SH-SY5Y (cell line): ENCODE data around the gene TCF7.

Experiments used
- GATA2 ChIP-seq: IDR thresholded peaks from 2 replicates; pipeline ENCODE4 v1.6.1; 2011; ENCODE audit warnings: mild to moderate bottlenecking, low read depth, low read length
- GATA3 ChIP-seq: IDR thresholded peaks from 2 replicates; pipeline ENCODE4 v1.6.1; 2011; ENCODE audit warnings: low read depth, mild to moderate bottlenecking, low read length, moderate library complexity

The TCF7 gene

GRCh38 chr5:134127988-134128647 lies 13.6 kb downstream of the TCF7 start:
- TF ChIP-seq GATA2 (no peak), GATA3 (no peak)

GRCh38 chr5:134128648-134128995 lies 14.1 kb downstream of the TCF7 start:
- TF ChIP-seq GATA2 (no peak), GATA3 (no peak)

GRCh38 chr5:134129411-134130238 lies 15.1 kb downstream of the TCF7 start:
- TF ChIP-seq GATA3, result no peak
- no peak for TF ChIP-seq GATA2

- no peak for TF ChIP-seq GATA2
- no peak for TF ChIP-seq GATA3
These were observed 15.9 kb downstream of the TCF7 start for GRCh38 chr5:134130239-134130945.

GRCh38 chr5:134131165-134131564 lies 16.7 kb downstream of the TCF7 start:
- TF ChIP-seq GATA3 (no peak), GATA2 (no peak)

GRCh38 chr5:134131578-134132350 lies 17.3 kb downstream of the TCF7 start:
- TF ChIP-seq GATA3, result no peak
- no peak for TF ChIP-seq GATA2

- TF ChIP-seq GATA3 (no peak), GATA2 (no peak)
These were observed 18.1 kb downstream of the TCF7 start for GRCh38 chr5:134132372-134133187.

- TF ChIP-seq GATA3, result no peak
- TF ChIP-seq GATA2, result no peak
These were observed 18.9 kb downstream of the TCF7 start for GRCh38 chr5:134133188-134133994.

GRCh38 chr5:134133995-134134541 lies 19.6 kb downstream of the TCF7 start:
- TF ChIP-seq GATA2 (no peak), GATA3 (no peak)

- no peak for TF ChIP-seq GATA3
- no peak for TF ChIP-seq GATA2
These were observed 20.7 kb downstream of the TCF7 start for GRCh38 chr5:134135091-134135655.

- TF ChIP-seq GATA3 (no peak), GATA2 (no peak)
These were observed 21.7 kb downstream of the TCF7 start for GRCh38 chr5:134136221-134136631.

GRCh38 chr5:134136771-134137170 lies 22.3 kb downstream of the TCF7 start:
- no peak for TF ChIP-seq GATA2
- no peak for TF ChIP-seq GATA3
